Endodermal cell (in vitro differentiated cells): Measurements from ENCODE around the gene TDRD1. TPM values are rescaled to one million over a fixed set of nuclear protein-coding genes. Genes with fewer than 3 reads are reported as not detected.

ENCODE experiments used
- DNase-seq: peaks from one replicate; pipeline ENCODE4 v3.0.0-alpha.2; 2017
- H3K27ac ChIP-seq: 2 replicates; pipeline ENCODE4 v1.5.1; 2013; ENCODE audit warnings: mild to moderate bottlenecking, low read depth, low read length, moderate library complexity
- H3K27me3 ChIP-seq: 2 replicates; pipeline ENCODE4 v1.6.1; 2013; ENCODE audit warnings: mild to moderate bottlenecking, low read length, moderate library complexity; ENCODE audit not compliant: insufficient read depth, control insufficient read depth, poor library complexity, severe bottlenecking
- H3K36me3 ChIP-seq: 2 replicates; pipeline ENCODE4 v1.7.0; 2013; ENCODE audit warnings: mild to moderate bottlenecking, low read length, moderate library complexity; ENCODE audit not compliant: control insufficient read depth, insufficient read depth
- H3K4me1 ChIP-seq: one replicate; pipeline ENCODE4 v1.7.0; 2013; ENCODE audit warnings: low read length; ENCODE audit not compliant: control insufficient read depth, insufficient read depth
- H3K4me3 ChIP-seq: 2 replicates; pipeline ENCODE4 v1.5.1; 2013; ENCODE audit warnings: mild to moderate bottlenecking, low read length, moderate library complexity
- H3K9ac ChIP-seq: 2 replicates; pipeline ENCODE4 v1.6.1; 2013; ENCODE audit warnings: mild to moderate bottlenecking, low read length, moderate library complexity; ENCODE audit not compliant: poor library complexity, severe bottlenecking; ENCODE audit errors: extremely low read depth
- H3K9me3 ChIP-seq: 2 replicates; pipeline ENCODE4 v1.6.1; 2013; ENCODE audit warnings: mild to moderate bottlenecking, low read length, moderate library complexity; ENCODE audit not compliant: control insufficient read depth
- H3K27ac Mint-ChIP-seq: 2 replicates; pipeline ENCODE4 v1.8.0; 2020; ENCODE audit warnings: mixed read lengths
- H3K27me3 Mint-ChIP-seq: 2 replicates; pipeline ENCODE4 v1.8.0; 2021; ENCODE audit warnings: mild to moderate bottlenecking, mixed read lengths; ENCODE audit not compliant: insufficient read depth
- H3K36me3 Mint-ChIP-seq: 2 replicates; pipeline ENCODE4 v1.8.0; 2020; ENCODE audit warnings: low read depth, mixed read lengths
- H3K4me1 Mint-ChIP-seq: 2 replicates; pipeline ENCODE4 v1.8.0; 2020; ENCODE audit warnings: mixed read lengths
- H3K4me3 Mint-ChIP-seq: 2 replicates; pipeline ENCODE4 v1.8.0; 2020; ENCODE audit warnings: mild to moderate bottlenecking, moderate library complexity, mixed read lengths
- H3K9me3 Mint-ChIP-seq: 2 replicates; pipeline ENCODE4 v1.8.0; 2020; ENCODE audit warnings: mild to moderate bottlenecking, mixed read lengths
- WGBS, 2 experiments: methylation state at CpG; one replicate each; pipeline versions ENCODE4 v1.1.5 to v1.1.7; 2013; ENCODE audit warnings: missing lambda C conversion rate in 2 of 2, mixed read lengths in 1 of 2; ENCODE audit not compliant: insufficient coverage in 1 of 2, insufficient read length in 1 of 2; 5-methylcytosine and 5-hydroxymethylcytosine counted together
- total RNA-seq, 2 donors: library from RNA; stranded (reverse); fragmentation: NEBNext Ultra II Directional in 1 of 2; extraction: Animal tissue kit (Norgen Biotek cat#: 25700) in 1 of 2; gene quantifications; 2 replicates in 1 of 2; 3 replicates in 1 of 2; pipeline ENCODE4 v1.2.1, GENCODE V29; 2021
- TF ChIP-seq, protein P1 (sequence below): fragments of 200-600 bp; sonication (generic); conservative IDR thresholded peaks from 2 replicates; pipeline ENCODE4 v1.5.0; 2021; ENCODE audit warnings: antibody characterized with exemption, mild to moderate bottlenecking

Gene TDRD1
- total RNA-seq, 2 donors from 2014 or later, result 0.09 to 0.15 TPM

DNA sequence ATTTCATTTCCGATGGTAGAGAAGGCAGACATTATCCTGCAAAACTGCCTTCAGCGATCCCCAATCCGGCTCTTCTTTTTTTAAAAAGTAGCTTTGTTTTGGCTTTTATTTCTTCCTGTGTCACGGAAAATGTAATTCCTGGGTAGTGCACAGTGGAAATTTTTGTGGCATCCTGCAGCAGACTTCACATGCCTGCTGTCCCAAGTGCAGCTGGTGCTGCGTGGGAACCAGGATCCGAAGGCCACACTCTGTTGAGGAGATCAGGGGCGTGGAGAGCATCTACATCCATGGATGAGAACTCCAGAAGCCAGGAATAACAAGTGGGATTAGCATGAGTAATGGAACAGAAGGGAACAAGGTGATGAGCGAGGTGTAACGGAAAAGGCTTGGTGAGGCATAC, 64.5 kb downstream of the TDRD1 start:
- H3K27me3 Mint-ChIP-seq, result peaks cover 40% of the 10 kb centered on the region

DNA sequence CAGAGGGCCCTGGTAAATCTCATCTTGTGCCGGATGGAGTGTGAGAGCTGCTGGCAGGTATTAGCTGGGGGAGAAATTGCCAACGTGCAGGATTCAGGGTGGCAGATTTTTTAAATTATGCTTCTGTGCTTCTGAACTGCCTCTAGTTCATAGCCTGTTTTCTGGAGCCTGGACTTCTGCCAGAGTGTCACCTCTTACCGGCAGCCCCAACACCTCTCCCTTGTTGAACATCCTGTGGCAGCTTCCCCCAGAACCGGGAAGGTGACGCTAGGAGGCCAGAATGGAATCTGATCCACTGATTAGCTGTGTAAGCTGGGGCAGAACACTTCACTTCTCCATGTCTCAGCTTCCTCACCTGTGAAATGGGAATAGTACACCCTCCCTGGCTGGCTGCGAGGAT, 65.0 kb downstream of the TDRD1 start:
- H3K27me3 ChIP-seq, result peaks cover 47% of the 10 kb centered on the region
- Mint-ChIP-seq H3K27me3 (peaks cover 35% of the 10 kb centered on the region), H3K27ac (no peak overlapping the region), H3K9me3 (no peaks in the 10 kb centered on the region), H3K4me1 (peaks cover 3% of the 10 kb centered on the region), H3K4me3 (no peak overlapping the region), H3K36me3 (no peaks in the 10 kb centered on the region)
- H3K4me3 ChIP-seq, result no peak overlapping the region
- TF ChIP-seq, protein P1, sequence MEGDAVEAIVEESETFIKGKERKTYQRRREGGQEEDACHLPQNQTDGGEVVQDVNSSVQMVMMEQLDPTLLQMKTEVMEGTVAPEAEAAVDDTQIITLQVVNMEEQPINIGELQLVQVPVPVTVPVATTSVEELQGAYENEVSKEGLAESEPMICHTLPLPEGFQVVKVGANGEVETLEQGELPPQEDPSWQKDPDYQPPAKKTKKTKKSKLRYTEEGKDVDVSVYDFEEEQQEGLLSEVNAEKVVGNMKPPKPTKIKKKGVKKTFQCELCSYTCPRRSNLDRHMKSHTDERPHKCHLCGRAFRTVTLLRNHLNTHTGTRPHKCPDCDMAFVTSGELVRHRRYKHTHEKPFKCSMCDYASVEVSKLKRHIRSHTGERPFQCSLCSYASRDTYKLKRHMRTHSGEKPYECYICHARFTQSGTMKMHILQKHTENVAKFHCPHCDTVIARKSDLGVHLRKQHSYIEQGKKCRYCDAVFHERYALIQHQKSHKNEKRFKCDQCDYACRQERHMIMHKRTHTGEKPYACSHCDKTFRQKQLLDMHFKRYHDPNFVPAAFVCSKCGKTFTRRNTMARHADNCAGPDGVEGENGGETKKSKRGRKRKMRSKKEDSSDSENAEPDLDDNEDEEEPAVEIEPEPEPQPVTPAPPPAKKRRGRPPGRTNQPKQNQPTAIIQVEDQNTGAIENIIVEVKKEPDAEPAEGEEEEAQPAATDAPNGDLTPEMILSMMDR, result no peak
- DNase-seq, result no peak
- no peak overlapping the region for H3K27ac ChIP-seq
- H3K36me3 ChIP-seq, result no peaks in the 10 kb centered on the region
- H3K9ac ChIP-seq, result no peak overlapping the region
- no peaks in the 10 kb centered on the region for H3K4me1 ChIP-seq
- no peaks in the 10 kb centered on the region for H3K9me3 ChIP-seq
- 89 to 100% methylated on average over 1 to 6 of the region's 6 CpGs for WGBS, 2 experiments

More for the DNA sequence above, 64.5 kb downstream of the TDRD1 start:
- peaks cover 51% of the 10 kb centered on the region for H3K27me3 ChIP-seq
- Mint-ChIP-seq H3K36me3 (no peaks in the 10 kb centered on the region), H3K27ac (no peak overlapping the region), H3K4me1 (peaks cover 3% of the 10 kb centered on the region), H3K9me3 (no peaks in the 10 kb centered on the region), H3K4me3 (no peak overlapping the region)
- H3K36me3 ChIP-seq, result no peaks in the 10 kb centered on the region
- TF ChIP-seq, protein P1, result no peak
- no peaks in the 10 kb centered on the region for H3K4me1 ChIP-seq
- no peak overlapping the region for H3K9ac ChIP-seq
- no peak for DNase-seq
- WGBS, 2 experiments, result 92 to 93% methylated on average over 8 to 9 of the region's 9 CpGs
- no peak overlapping the region for H3K27ac ChIP-seq
- no peaks in the 10 kb centered on the region for H3K9me3 ChIP-seq
- no peak overlapping the region for H3K4me3 ChIP-seq

- no peak overlapping the region for H3K4me3 Mint-ChIP-seq
- no peak overlapping the region for H3K27ac Mint-ChIP-seq
- H3K9ac ChIP-seq, result no peak overlapping the region
- peaks cover 35% of the 10 kb centered on the region for H3K27me3 ChIP-seq
- no peak overlapping the region for H3K4me3 ChIP-seq
- peaks cover 26% of the 10 kb centered on the region for H3K27me3 Mint-ChIP-seq
- DNase-seq, result no peak
- H3K27ac ChIP-seq, result no peak overlapping the region
- H3K9me3 ChIP-seq, result no peaks in the 10 kb centered on the region
- H3K4me1 ChIP-seq, result no peaks in the 10 kb centered on the region
- H3K36me3 ChIP-seq, result no peaks in the 10 kb centered on the region
- peaks cover 3% of the 10 kb centered on the region for H3K4me1 Mint-ChIP-seq
- TF ChIP-seq, protein P1, result no peak
- no peaks in the 10 kb centered on the region for H3K9me3 Mint-ChIP-seq
- WGBS, 2 experiments, result 91 to 94% methylated on average over 4 to 9 of the region's 9 CpGs
- no peaks in the 10 kb centered on the region for H3K36me3 Mint-ChIP-seq
These were observed 66.1 kb downstream of the TDRD1 start for GRCh38 chr10:114245121-114245791.
